Peyer's patch (tissue), 4 donors: ENCODE measurements around the gene XPC. TPM values are rescaled to one million over a fixed set of nuclear protein-coding genes. Genes with fewer than 3 reads are reported as not detected.

Experiments used
- DNase-seq, 3 donors: peaks; one replicate each; pipeline ENCODE4 v3.0.0-alpha.2; 2017 to 2019
- H3K27ac ChIP-seq, 4 donors: fragments of 200-600 bp; sonication (generic); one replicate each; pipeline ENCODE4 v1.5.1; 2016 to 2019
- H3K27me3 ChIP-seq, 2 donors: fragments of 200-600 bp; sonication (generic); one replicate each; pipeline ENCODE4 v1.5.1; 2019
- H3K36me3 ChIP-seq, 3 donors: fragments of 200-600 bp; sonication (generic); one replicate each; pipeline ENCODE4 v1.5.1; 2016 to 2019
- H3K4me1 ChIP-seq, 4 donors: fragments of 200-600 bp; sonication (generic); one replicate each; pipeline ENCODE4 v1.5.1; 2016 to 2019
- H3K4me3 ChIP-seq, 4 donors: fragments of 200-600 bp; sonication (generic); 1 replicate in 3 of 4; 2 replicates in 1 of 4; pipeline ENCODE4 v1.5.1; 2016 to 2019; ENCODE audit warnings: mild to moderate bottlenecking in 1 of 4
- H3K9me3 ChIP-seq, 4 donors: fragments of 200-600 bp; sonication (generic); one replicate each; pipeline ENCODE4 v1.5.1; 2016 to 2019; ENCODE audit warnings: mild to moderate bottlenecking in 1 of 4
- POLR2A ChIP-seq, 2 donors: fragments of 450-650 bp; IDR thresholded peaks; one replicate each; pipeline ENCODE4 v1.5.1; 2017; ENCODE audit warnings: antibody characterized with exemption in 2 of 2, mild to moderate bottlenecking in 2 of 2, moderate library complexity in 2 of 2
- total RNA-seq, 4 donors: library from RNA; depleted of rRNA; stranded (reverse); fragments of >200 nt; gene quantifications; one replicate each; pipeline ENCODE4 v1.1.0, GENCODE V29; 2016
- TF ChIP-seq, protein P1 (sequence below), 6 experiments: fragments of 450-650 bp in 4 of 6; fragments of 200-600 bp in 2 of 6; sonication (generic) in 1 of 6; IDR thresholded peaks; one replicate each; pipeline ENCODE4 v1.5.1; 2017 to 2019; ENCODE audit warnings: antibody characterized with exemption in 6 of 6, mild to moderate bottlenecking in 3 of 6, moderate library complexity in 1 of 6

The XPC gene
- total RNA-seq, 4 donors from 2014 or later = 46.1 to 88.3 (median 78.6) TPM

DNA sequence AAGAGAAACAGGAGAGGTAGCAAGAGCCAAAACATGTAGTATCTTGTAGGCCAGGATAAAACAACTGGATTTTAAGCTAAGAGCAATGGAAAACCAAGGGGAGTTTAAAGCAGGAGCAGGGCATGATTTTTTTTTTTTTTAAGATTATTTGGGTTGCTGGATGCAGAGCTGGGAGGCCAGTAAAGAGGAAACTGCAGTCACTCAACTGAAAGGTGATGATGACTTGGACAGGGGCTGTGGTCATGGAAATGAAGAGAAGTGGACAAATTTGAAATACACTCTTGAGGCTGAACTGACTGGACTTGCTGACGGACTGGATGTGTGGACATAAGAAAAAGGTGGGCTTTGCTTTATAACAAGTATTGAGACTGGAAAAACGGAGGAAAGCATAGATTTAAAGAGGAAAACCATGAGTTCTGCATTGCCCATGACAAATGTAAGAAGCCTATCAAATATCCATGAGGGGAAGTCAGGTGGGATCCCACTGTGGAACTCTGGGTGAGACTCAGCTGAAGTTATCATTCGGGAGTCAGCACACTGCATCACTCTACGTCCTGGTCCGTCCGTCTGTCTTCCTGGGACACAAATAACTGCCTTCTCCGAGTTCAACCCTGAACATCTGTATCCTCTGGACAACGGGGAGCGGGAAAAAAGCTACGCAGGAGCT is 688 bp downstream of the XPC start:
- Histone ChIP-seq H3K4me1 (peaks cover 0 to 39% (median 4%) of the 10 kb centered on the region in 4 donors), H3K27me3 (no peaks in the 10 kb centered on the region), H3K4me3 (peak overlapping the region; percentile 74 to 92 (median 84)), H3K27ac (peak overlapping the region; percentile 95 to 97 (median 96)), H3K9me3 (no peaks in the 10 kb centered on the region), H3K36me3 (peaks cover 0 to 13% (median 0%) of the 10 kb centered on the region in 3 donors)
- DNase-seq = no peak
- TF ChIP-seq, protein P1, sequence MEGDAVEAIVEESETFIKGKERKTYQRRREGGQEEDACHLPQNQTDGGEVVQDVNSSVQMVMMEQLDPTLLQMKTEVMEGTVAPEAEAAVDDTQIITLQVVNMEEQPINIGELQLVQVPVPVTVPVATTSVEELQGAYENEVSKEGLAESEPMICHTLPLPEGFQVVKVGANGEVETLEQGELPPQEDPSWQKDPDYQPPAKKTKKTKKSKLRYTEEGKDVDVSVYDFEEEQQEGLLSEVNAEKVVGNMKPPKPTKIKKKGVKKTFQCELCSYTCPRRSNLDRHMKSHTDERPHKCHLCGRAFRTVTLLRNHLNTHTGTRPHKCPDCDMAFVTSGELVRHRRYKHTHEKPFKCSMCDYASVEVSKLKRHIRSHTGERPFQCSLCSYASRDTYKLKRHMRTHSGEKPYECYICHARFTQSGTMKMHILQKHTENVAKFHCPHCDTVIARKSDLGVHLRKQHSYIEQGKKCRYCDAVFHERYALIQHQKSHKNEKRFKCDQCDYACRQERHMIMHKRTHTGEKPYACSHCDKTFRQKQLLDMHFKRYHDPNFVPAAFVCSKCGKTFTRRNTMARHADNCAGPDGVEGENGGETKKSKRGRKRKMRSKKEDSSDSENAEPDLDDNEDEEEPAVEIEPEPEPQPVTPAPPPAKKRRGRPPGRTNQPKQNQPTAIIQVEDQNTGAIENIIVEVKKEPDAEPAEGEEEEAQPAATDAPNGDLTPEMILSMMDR (IDR thresholded peaks at IDR 0.05) = no peak
- TF ChIP-seq POLR2A (IDR thresholded peaks at IDR 0.05) = no peak

DNA sequence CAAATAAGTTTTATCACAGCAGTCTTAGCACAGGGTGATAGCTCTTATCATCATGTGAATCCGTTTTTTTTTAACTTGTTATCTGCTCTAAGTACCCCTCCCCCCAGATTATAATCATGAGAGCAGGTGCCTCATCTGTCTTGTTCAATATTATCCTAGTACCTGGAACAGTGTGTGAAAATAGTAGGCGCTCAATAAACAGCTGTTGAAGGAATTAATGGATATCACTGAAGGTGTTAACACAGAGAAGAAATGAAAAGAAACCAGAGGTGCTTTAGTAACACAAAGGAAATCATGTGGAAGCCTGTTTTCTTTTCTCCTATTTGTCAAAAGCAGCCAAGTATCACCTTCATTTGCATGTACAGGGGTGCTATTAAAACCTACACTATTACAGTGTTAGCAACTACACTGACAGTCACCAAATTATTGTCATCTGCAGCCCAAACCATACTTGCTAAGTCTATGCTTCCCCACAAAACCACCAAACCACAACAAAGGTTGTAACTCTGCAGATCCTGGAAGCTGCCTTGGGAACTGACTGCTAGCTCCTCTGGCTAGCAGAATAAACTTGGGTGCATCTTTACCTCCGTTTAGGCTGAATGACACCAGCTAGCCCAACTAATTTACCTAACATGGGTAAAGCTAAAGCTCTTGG is 2.9 kb downstream of the XPC start:
- peak in 1 of 3 donors; percentile 49 for DNase-seq
- Histone ChIP-seq H3K36me3 (peaks cover 0 to 24% (median 0%) of the 10 kb centered on the region in 3 donors), H3K27me3 (no peaks in the 10 kb centered on the region), H3K27ac (peak overlapping the region in 2 of 4 donors; percentile 9 to 47), H3K4me1 (peaks cover 0 to 39% (median 4%) of the 10 kb centered on the region in 4 donors), H3K9me3 (no peaks in the 10 kb centered on the region), H3K4me3 (no peak overlapping the region)
- TF ChIP-seq, protein P1 (IDR thresholded peaks at IDR 0.05) = no peak
- no peak for TF ChIP-seq POLR2A (IDR thresholded peaks at IDR 0.05)

DNA sequence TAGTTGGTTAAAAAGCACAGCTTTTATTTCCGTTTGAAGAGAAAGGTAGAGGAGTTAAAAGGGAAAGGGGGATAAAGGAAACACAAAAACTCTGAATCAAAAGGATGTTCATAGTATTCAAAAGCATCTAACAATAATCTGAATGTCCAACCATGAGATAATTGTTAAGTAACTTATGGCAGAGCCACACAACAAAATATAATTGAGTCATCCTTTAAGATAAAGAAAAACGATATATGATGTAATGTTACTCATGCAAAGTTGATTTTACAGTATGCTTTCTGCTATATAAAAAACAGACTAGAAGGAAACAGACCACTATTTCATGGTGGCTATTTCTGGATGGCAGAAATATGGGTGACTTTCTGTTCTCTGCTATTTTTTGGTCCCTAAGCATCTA is 3.9 kb downstream of the XPC start:
- Histone ChIP-seq H3K36me3 (peaks cover 0 to 34% (median 0%) of the 10 kb centered on the region in 3 donors), H3K9me3 (no peaks in the 10 kb centered on the region), H3K4me3 (no peak overlapping the region), H3K27ac (no peak overlapping the region), H3K4me1 (peaks cover 0 to 35% (median 4%) of the 10 kb centered on the region in 4 donors), H3K27me3 (no peaks in the 10 kb centered on the region)
- DNase-seq = no peak
- TF ChIP-seq POLR2A (IDR thresholded peaks at IDR 0.05) = no peak
- TF ChIP-seq, protein P1 (IDR thresholded peaks at IDR 0.05) = no peak

DNA sequence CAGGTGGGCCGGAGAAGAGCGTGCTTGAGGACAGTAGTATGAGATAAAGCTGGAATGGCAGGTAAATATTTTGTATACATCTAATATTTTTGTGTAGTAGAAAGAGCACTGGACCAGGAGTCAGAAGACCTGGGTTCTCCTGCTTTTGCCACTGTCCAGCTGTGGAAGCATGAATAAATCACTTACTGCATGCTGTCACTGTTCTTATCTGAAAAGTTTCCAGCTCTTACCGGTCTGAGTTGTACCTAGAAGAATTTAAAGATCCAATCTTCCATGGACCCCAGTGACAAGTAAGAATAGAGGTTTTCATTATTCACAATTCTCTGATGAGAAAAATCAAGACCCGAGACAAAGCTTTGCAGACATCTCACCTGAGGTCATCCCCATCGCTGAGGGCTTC is 5.9 kb downstream of the XPC start:
- H3K36me3 ChIP-seq = peaks cover 0 to 54% (median 0%) of the 10 kb centered on the region in 3 donors
- no peak for DNase-seq
- peaks cover 0 to 27% (median 4%) of the 10 kb centered on the region in 4 donors for H3K4me1 ChIP-seq
- H3K27ac ChIP-seq = no peak overlapping the region
- H3K27me3 ChIP-seq = no peaks in the 10 kb centered on the region
- no peak overlapping the region for H3K4me3 ChIP-seq
- TF ChIP-seq POLR2A (IDR thresholded peaks at IDR 0.05) = no peak
- TF ChIP-seq, protein P1 (IDR thresholded peaks at IDR 0.05) = no peak
- H3K9me3 ChIP-seq = no peaks in the 10 kb centered on the region

DNA sequence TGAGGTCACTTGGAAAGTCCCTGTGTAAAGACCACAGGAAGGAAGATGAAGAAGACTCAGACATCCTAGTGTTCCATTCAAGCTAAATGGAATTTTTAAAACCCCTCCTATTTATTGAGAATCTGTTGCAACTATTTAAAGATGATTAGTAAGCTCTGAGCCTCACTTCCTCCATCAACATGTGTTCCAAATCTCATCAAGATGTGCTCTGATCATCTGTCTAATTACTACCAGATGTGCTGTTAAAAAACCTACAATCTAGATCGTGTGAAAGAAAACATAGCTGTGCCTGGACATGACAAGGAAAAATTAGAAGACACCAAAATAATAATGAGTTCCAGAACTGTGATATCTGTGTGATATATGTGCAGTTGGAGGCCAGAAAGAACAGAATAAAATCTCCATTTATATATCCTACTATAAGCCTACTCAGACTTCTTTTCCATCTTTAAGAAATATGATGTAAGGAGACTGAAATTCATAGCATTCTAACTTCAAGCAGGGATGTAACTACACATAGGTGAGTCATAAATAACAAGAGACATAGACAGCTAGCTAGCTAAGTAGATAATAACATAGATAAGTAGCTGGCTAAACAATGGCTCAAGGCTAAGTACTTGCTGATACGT is 7.8 kb downstream of the XPC start:
- H3K4me1 ChIP-seq = peaks cover 0 to 9% (median 4%) of the 10 kb centered on the region in 4 donors
- TF ChIP-seq, protein P1 (IDR thresholded peaks at IDR 0.05) = no peak
- no peak for TF ChIP-seq POLR2A (IDR thresholded peaks at IDR 0.05)
- no peak for DNase-seq
- no peak overlapping the region for H3K4me3 ChIP-seq
- H3K9me3 ChIP-seq = no peaks in the 10 kb centered on the region
- H3K36me3 ChIP-seq = peaks cover 0 to 73% (median 0%) of the 10 kb centered on the region in 3 donors
- no peak overlapping the region for H3K27ac ChIP-seq
- H3K27me3 ChIP-seq = no peaks in the 10 kb centered on the region
